PC-9 (cell line): ENCODE results near the gene FFAR3. TPM values are rescaled to one million over a fixed set of nuclear protein-coding genes. Genes with fewer than 3 reads are reported as not detected.

ENCODE experiments used
- BruUV-seq: library from RNA; stranded (reverse); fragments of 400-500 nt; replicated peaks from 2 replicates; lab custom pipeline; 2021; lab: Mats Ljungman, UMichigan
- CTCF ChIA-PET: fragments of 300-600 bp; sonication (Branson Sonifier 250); formaldehyde crosslinking; loops from one replicate; lab custom pipeline; 2022; ENCODE audit warnings: antibody characterized with exemption; lab: Charles Lee
- POLR2A ChIA-PET: fragments of 300-600 bp; sonication (Branson Sonifier 250); formaldehyde crosslinking; loops from one replicate; lab custom pipeline; 2022; ENCODE audit warnings: antibody characterized with exemption; ENCODE audit not compliant: unreplicated experiment; lab: Charles Lee
- DNase-seq, 2 experiments: peaks; one replicate each; pipeline versions ENCODE4 v3.0.0 to v3.0.0-alpha.2; 2015 to 2022; ENCODE audit warnings: mixed read lengths in 1 of 2
- H2AFZ ChIP-seq: fragments of 200-600 bp; sonication (generic); 2 replicates; pipeline ENCODE4 v1.8.1; 2017; ENCODE audit warnings: antibody characterized with exemption
- H3F3A ChIP-seq: fragments of 200-600 bp; sonication (generic); 2 replicates; pipeline ENCODE4 v1.8.1; 2017; ENCODE audit warnings: antibody characterized with exemption, mild to moderate bottlenecking, low read depth; ENCODE audit not compliant: insufficient read depth
- H3K27ac ChIP-seq: fragments of 200-600 bp; sonication (generic); 2 replicates; pipeline ENCODE4 v1.6.1; 2016; ENCODE audit warnings: mixed run types
- H3K27me3 ChIP-seq: fragments of 200-600 bp; sonication (generic); 2 replicates; pipeline ENCODE4 v1.6.1; 2016; ENCODE audit warnings: low read depth, mixed run types; ENCODE audit not compliant: insufficient read depth
- H3K36me3 ChIP-seq: fragments of 200-600 bp; sonication (generic); 2 replicates; pipeline ENCODE4 v1.6.1; 2016; ENCODE audit warnings: low read depth, mixed run types
- H3K4me1 ChIP-seq: fragments of 200-600 bp; sonication (generic); replicated peaks from 2 replicates; pipeline ENCODE4 v1.6.1; 2016; ENCODE audit warnings: mixed run types; ENCODE audit not compliant: insufficient read depth
- H3K4me2 ChIP-seq: fragments of 200-600 bp; sonication (generic); 2 replicates; pipeline ENCODE4 v1.6.1; 2017; ENCODE audit warnings: mixed run types
- H3K4me3 ChIP-seq: fragments of 200-600 bp; sonication (generic); 2 replicates; pipeline ENCODE4 v1.6.1; 2016; ENCODE audit warnings: mixed run types
- H3K79me2 ChIP-seq: fragments of 200-600 bp; sonication (generic); 2 replicates; pipeline ENCODE4 v1.6.1; 2017; ENCODE audit warnings: low read depth, mixed run types
- H3K9me2 ChIP-seq: fragments of 200-600 bp; sonication (generic); 2 replicates; pipeline ENCODE4 v1.8.1; 2017; ENCODE audit warnings: mild to moderate bottlenecking; ENCODE audit not compliant: insufficient read depth
- H3K9me3 ChIP-seq: fragments of 200-600 bp; sonication (generic); 2 replicates; pipeline ENCODE4 v1.8.1; 2016; ENCODE audit warnings: low read depth; ENCODE audit not compliant: insufficient read depth
- H4K20me1 ChIP-seq: fragments of 200-600 bp; sonication (generic); 2 replicates; pipeline ENCODE4 v1.8.1; 2017; ENCODE audit not compliant: insufficient read depth
- CTCF ChIP-seq: fragments of 200-600 bp; sonication (generic); conservative IDR thresholded peaks from 2 replicates; pipeline ENCODE4 v1.6.1; 2017; ENCODE audit warnings: mixed run types, antibody characterized with exemption, mild to moderate bottlenecking, moderate library complexity
- EZH2 ChIP-seq: fragments of 200-600 bp; sonication (generic); IDR thresholded peaks from 2 replicates; pipeline ENCODE4 v1.8.0; 2017; ENCODE audit warnings: antibody characterized with exemption, low read depth
- intact Hi-C: fragments of 100-400 bp; cut with micrococcal nuclease; formaldehyde crosslinking; loops from one replicate; pipeline ENCODE4 v1.10.0; 2022; ENCODE audit not compliant: unreplicated experiment
- total RNA-seq: library from RNA; stranded (reverse); gene quantifications from 2 replicates; pipeline ENCODE4 v1.2.3, GENCODE V29; 2021

FFAR3 gene
- total RNA-seq, 1 experiment from 2014 or later = not detected

- DNase-seq = no peak
- no peaks in the 10 kb centered on the region for H4K20me1 ChIP-seq
- H3K4me2 ChIP-seq = no peak overlapping the region
- H3K36me3 ChIP-seq = no peaks in the 10 kb centered on the region
- peaks cover 3% of the 10 kb centered on the region; the same call in 1 of the 2 replicates for H3F3A ChIP-seq
- H3K9me2 ChIP-seq = no peaks in the 10 kb centered on the region
- H3K27ac ChIP-seq = no peak overlapping the region
- H3K4me3 ChIP-seq = no peak overlapping the region
- TF ChIP-seq CTCF (no peak), EZH2 (no peak)
- no peaks in the 10 kb centered on the region for H3K79me2 ChIP-seq
- ChIA-PET CTCF (interaction anchor here (1.0 kb wide), 1 partner anchor 33 kb away, joined by 4 read pairs; no protein-coding TSS in a partner anchor), POLR2A (no interaction called here)
- H3K27me3 ChIP-seq = no peaks in the 10 kb centered on the region
- no peak overlapping the region for H2AFZ ChIP-seq
- no peaks in the 10 kb centered on the region for H3K9me3 ChIP-seq
- H3K4me1 ChIP-seq = no peaks in the 10 kb centered on the region
- intact Hi-C loops = loop anchor here (1.0 to 10.0 kb wide), 6 partner anchors 45 to 366 kb away; partner anchors contain the start of genes FXYD7 and TMEM147
- BruUV-seq = no TSS peak
Measured at GRCh38 chr19:35351411-35352176, 6.7 kb upstream of the FFAR3 start.

- no peaks in the 10 kb centered on the region for H4K20me1 ChIP-seq
- H3K27ac ChIP-seq = no peak overlapping the region
- H3K9me2 ChIP-seq = no peaks in the 10 kb centered on the region
- H3K27me3 ChIP-seq = no peaks in the 10 kb centered on the region
- H3F3A ChIP-seq = peaks cover 3% of the 10 kb centered on the region; the same call in 1 of the 2 replicates
- no peaks in the 10 kb centered on the region for H3K79me2 ChIP-seq
- no TSS peak for BruUV-seq
- no peak overlapping the region for H3K4me2 ChIP-seq
- no peaks in the 10 kb centered on the region for H3K9me3 ChIP-seq
- CTCF ChIA-PET = interaction anchor here (1.0 kb wide), 1 partner anchor 33 kb away, joined by 4 read pairs; no protein-coding TSS in a partner anchor
- no peaks in the 10 kb centered on the region for H3K36me3 ChIP-seq
- H2AFZ ChIP-seq = no peak overlapping the region
- no peaks in the 10 kb centered on the region for H3K4me1 ChIP-seq
- intact Hi-C loops = loop anchor here (1.0 to 10.0 kb wide), 6 partner anchors 45 to 365 kb away; partner anchors contain the start of genes FXYD7 and TMEM147
- H3K4me3 ChIP-seq = no peak overlapping the region
- no peak for DNase-seq
- TF ChIP-seq CTCF (no peak), EZH2 (no peak)
- POLR2A ChIA-PET = no interaction called here
Measured at GRCh38 chr19:35352177-35352447, 6.1 kb upstream of the FFAR3 start.

GRCh38 chr19:35352448-35353304 lies 5.6 kb upstream of the FFAR3 start:
- CTCF ChIA-PET = interaction anchor here (0.6 to 1.0 kb wide), 3 partner anchors 34 to 143 kb away, joined by 3 to 7 read pairs (median 4); no protein-coding TSS in a partner anchor
- no peak overlapping the region for H3K4me3 ChIP-seq
- H3K27ac ChIP-seq = no peak overlapping the region
- H3K36me3 ChIP-seq = no peaks in the 10 kb centered on the region
- H4K20me1 ChIP-seq = no peaks in the 10 kb centered on the region
- H3K27me3 ChIP-seq = no peaks in the 10 kb centered on the region
- H2AFZ ChIP-seq = no peak overlapping the region
- DNase-seq = peak; percentile 66 to 71
- POLR2A ChIA-PET = no interaction called here
- no peaks in the 10 kb centered on the region for H3K79me2 ChIP-seq
- peaks cover 2% of the 10 kb centered on the region; the same call in 1 of the 2 replicates for H3F3A ChIP-seq
- no TSS peak for BruUV-seq
- no peaks in the 10 kb centered on the region for H3K9me2 ChIP-seq
- TF ChIP-seq CTCF = peak; percentile 93
- no peak for TF ChIP-seq EZH2
- H3K4me1 ChIP-seq = no peaks in the 10 kb centered on the region
- intact Hi-C loops = loop anchor here (1.0 to 10.0 kb wide), 7 partner anchors 46 to 365 kb away; partner anchors contain the start of genes FXYD7 and TMEM147
- no peak overlapping the region for H3K4me2 ChIP-seq
- no peaks in the 10 kb centered on the region for H3K9me3 ChIP-seq
